SH-SY5Y (cell line): ENCODE data around the gene NFAT5.

Experiments
- GATA2 ChIP-seq: IDR thresholded peaks from 2 replicates; pipeline ENCODE4 v1.6.1; 2011; ENCODE audit warnings: mild to moderate bottlenecking, low read depth, low read length
- GATA3 ChIP-seq: IDR thresholded peaks from 2 replicates; pipeline ENCODE4 v1.6.1; 2011; ENCODE audit warnings: low read depth, mild to moderate bottlenecking, low read length, moderate library complexity

DNA sequence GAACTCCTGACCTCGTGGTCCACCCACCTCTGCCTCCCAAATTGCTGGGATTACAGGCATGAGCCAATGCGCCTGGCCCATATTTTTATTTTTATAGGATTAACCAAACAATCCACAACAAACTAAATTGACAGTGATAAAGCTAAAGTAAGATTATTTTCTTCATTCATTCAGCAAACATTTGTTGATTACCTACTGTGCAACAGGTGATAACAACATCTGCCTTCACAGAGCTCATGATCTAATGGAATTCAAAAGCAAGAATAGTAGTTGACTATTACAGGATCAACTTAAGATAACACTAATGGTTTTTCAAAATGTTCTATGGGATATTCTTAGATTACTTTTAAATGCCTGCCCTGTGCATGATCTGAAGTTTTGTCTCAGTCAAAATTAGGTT is 122.8 kb downstream of the NFAT5 start:
- TF ChIP-seq GATA2: no peak
- no peak for TF ChIP-seq GATA3
